ENCODE data around the gene TSPAN9.

Gene TSPAN9

DNA sequence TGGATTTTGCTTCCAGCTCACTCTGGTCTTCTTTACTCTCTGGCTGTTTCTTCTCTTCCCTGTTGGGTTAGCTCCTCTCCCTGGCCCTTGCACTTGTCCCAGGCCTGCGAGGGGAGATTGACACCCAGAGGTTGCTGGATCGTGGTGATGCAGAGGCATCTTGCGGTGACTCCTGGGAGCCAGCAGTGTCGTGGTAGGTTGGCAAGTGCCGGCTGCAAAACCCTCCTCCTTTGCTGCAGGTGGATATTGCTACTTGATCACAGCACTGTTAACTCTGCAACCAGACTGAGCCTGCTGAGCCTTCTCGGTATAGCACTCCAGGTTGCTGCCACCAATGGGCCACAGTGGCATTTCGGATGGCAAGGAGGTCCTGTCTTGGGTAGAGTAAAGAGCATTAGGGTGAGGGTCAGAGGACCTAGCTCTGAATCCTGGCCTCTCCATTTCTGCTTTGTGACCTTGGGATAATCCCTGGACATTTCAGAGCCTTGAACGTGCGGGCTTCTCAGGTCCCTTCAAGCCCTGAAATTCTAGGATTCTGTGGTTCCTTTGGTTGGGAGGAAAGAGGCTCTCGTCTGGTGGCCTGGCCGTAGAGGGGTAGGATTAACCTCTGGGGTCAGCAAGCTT, 87.4 kb downstream of the TSPAN9 start:
- DNase-seq (ENCODE audit: low read depth in 2 of 2) = no peak

DNA sequence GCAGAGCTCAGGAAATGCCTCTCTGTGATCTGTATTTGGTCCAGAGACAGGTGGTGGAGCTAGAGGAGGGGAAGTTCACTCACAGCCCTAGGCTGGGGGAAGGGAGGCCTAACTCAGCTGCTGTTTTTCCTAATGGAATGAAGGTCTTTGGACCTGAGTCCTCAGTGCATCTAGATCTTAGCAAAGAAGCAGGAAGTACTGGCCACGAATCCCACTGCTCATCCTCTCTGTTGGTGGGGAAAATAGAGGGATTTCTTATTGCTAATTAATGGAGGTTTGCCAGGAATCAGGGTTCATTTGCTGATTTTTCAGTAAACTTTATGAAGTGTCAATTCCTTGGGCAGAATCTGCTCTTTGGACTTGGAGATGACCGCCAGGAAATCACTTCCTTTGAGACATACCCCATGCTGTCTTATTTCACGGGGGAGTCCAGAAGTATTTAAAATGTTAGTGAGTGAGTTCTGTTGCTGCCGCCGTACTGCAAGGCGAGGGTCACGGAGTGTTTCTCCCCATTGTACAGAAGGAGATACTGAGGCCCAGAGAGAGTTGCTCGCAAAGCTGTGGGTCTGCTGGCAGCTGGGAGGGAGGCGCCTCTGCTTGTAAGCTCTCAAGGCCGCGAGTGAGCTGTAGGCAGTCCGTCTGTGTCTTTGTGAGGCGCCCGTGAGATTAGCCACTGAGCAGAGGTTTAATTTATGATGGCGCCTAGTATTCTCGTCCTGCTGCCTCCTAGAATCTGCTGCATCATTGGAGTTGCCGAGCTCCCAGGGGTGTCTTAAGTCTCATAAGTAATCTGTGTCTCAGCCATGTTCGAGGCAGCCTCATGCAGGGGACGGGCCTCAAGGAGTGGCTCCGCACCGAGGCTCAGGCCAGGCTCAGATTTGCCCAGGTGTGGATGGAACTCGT, 88.2 kb downstream of the TSPAN9 start:
- no peak for DNase-seq (ENCODE audit: low read depth in 2 of 2)

DNA sequence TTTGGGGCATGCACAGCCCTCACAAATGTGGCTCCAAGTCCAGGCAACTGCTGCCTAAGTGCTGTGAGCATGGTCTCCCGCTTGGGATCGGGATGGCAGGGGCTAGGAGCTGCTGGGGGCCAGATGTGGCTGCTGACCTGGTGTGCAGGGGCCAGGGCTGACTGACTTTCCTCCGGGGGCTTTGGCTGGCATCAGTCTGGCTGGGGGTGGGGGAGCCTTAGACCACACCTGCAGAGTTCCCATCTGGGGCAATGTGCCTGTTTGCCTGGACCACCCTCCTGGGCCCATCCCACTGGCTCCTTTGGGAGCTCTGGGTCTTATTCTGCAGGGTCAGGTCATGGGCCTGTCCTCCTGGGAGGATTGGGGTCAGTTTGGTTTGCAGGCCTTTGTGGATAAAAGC, 90.5 kb downstream of the TSPAN9 start:
- DNase-seq (ENCODE audit: low read depth in 2 of 2) = no peak

DNA sequence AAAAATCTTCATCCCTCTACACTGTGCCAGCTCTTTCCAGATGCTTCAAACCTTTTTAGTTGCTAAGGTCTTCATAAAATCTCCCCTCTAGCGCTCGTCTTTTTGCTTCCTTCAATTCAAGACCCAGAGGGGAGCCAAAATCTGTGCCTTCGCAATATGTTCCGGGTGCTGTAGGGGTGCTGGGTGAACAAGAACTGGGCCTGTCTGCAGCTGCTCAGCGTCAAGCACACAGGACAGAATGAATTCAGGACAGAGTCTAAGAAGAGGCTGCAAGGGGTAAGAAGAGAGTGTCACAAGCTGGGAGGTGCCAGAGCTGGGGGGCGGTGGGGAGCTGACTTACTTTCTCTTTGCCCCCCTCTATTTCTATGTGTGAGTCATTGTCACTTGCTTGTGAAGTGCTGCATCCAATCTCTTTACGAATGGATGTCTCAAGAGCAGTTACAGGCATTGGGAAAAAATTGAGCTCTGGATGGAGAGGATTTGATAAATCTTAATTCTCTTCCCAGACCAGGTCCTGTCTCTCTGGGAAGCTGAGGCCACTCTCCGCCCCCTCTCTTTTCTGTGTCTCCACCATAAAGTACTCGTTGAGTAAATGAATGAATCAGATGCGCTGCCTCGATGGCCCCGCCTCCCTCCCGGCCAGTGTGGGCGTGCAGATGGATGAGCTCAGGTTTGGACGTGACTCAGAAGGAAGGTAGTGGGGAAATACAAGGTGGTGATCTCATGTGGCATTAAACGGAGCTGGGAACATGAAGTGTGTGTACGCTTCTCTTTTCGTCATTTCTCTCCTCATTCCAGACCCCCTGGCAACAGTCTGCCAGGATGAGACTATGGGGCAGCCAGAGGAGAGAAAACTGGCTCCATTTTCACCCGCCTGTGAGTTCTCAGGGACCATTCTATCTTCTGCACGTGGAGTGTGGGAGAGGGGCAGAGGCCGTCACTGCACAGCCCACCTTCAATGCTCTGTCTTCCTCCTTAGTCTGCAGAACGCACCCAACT, 91.3 kb downstream of the TSPAN9 start:
- no peak for DNase-seq (ENCODE audit: low read depth in 2 of 2)

DNA sequence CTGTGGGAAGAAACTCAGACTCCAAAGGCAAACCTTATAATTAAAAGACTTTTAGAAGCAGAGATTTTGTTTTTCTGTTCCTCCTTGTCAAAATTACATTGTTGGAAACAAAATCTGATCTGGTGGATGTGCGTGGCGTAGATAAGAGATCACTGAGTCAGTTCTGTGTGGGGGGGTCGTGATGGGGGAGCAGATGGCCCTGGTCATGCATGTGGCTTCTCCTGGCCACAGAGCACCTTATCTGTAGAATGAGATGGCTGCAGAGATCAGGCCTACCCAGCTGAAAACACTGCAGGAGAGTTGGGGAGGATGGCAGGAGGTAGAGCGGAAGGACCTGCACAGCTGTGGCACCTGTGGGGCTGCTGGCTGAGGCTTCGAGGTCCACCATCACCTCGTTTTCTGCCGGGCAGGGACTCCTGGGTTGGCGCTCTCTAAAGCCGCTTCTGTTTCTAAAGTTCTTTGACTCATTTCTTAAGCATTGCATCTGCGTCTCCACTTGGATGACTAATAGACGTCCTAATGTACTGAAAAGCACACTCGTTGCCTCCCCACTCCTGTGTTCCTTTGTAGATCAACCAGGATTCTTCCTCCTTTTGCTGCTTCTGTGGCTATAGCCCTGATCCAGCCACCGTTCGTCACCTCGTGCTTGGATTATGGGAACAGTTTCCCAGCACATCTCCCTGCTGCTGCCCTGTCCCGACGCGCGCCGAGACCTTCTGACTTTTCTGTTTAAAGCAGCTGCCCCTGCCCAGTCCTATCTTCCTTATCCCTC, 93.4 kb downstream of the TSPAN9 start:
- no peak for DNase-seq (ENCODE audit: low read depth in 2 of 2)

DNA sequence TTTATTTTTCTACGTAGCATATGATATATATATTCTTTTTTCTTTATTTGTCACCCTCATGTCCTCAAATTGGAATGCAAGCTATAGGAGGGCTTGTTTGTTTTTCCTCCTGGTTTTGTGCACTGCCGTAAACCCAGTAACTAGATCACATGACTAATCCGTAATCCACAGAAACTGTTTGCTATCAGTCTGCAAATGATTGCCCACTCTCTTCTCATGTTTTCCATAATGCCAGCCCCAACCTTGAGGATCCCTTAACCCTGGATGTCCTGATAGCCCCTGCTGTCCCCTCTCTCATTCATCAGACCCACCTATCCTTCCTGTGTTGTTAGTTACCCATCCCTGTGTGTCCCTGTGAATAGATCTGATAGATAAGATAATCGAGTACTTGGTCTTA, 94.0 kb downstream of the TSPAN9 start:
- no peak for DNase-seq (ENCODE audit: low read depth in 2 of 2)

DNA sequence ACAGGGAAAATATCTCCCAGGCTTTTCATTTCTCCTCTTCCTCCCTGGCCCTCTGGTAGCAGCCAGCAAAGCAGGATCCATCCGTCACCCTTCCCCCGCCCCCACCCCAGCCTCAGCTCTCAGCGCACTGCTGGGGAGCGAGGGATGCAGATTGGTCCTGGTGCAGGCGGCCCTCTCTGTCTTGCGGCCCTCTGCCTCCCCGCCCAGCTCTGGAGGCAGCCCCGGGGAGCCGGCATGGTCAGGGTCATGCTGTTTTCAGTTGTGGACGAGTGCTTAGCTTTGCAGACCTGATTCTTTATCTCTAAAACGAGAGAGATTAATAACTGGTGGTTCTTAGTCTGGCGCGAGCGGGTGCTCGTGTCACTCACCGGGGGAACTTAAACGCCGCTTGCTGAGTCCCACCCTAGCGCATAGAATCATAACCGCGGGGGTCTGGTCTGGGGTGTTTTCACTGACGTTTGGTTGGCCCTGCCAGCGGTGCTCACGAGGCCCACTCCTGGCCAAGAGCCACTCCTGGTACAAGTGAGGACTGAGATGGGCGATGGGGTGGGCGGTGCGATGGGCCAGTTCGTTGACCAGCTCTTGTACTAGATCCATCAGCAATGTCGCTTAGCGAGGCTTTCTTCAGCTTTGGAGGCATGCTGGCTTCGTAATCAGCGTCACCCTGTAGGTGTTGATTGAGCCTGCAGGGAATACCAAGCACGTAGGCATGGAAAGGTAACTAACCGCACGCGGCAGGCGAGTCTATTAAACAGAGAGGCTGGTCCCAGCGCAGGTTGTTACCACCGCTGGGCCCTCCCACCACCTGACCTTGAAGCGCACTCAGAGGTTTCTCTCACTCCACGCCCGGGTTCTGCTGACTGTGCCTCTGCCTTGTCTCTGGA, 95.2 kb downstream of the TSPAN9 start:
- DNase-seq (ENCODE audit: low read depth in 2 of 2) = no peak

DNA sequence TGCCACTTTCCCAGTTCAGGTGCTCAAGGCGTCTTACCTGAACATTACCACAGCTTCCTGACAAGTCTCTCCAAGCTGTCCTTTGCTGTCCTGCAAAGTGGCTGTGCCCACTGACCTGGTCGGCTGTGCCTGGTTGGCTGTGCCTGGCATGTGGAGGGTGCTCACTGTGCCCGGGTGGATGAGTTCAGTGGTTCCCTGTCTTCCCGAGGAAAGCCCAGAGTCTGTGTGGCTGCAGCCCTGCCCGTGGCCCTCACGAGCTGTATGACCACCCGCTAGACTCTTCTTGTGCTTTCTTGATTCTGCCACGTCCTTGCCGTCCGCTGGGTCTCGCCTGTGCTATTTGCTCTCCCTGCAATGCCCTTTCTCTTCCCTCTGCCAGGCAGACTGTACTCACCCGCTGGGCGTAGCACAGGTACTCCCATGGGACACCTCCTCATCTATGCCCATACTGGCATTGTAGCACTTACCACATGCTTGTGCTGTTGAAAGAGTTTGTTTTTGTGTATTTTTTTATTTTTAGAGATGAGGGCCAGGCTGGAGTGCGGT, 95.9 kb downstream of the TSPAN9 start:
- DNase-seq (ENCODE audit: low read depth in 2 of 2) = no peak

DNA sequence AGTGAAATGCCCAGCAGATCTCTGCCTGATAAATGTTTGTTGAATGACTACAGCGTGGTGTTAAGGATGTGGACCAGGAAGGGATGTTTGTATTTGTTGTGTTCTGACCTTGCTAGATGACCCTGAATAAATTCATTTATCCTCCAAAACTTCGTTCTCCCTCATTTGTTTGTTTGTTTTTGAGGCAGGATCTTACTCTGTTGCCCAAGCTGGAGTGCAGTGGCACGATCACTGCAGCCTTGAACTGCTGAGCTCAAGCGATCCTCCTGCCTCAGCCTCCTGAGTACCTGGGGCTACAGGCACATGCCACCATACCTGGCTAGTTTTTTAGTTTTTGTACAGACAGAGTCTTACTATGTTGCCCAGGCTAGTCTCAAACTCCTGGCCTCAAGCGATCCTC, 96.7 kb downstream of the TSPAN9 start:
- DNase-seq (ENCODE audit: low read depth in 2 of 2) = no peak

DNA sequence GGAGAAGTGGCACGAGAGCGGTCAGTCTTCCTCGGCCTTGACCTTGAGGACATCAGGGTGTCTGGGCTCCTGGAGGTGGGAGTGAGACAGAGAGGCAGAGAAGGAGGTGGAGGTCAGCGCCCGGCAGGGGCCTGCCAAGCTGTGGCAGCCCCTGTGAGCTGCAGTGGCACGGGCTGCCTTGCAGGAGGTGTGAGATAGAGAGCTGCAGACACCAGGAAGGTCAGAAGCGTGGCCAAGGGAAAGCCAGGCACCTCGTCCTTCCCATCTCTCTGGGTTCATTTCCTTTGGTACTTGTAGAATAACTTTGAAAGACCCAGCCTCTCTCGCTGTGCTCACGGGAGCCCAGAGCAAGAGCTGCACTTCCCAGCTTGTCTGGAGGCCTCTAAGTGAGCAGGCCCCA, 98.1 kb downstream of the TSPAN9 start:
- no peak for DNase-seq (ENCODE audit: low read depth in 2 of 2)

DNA sequence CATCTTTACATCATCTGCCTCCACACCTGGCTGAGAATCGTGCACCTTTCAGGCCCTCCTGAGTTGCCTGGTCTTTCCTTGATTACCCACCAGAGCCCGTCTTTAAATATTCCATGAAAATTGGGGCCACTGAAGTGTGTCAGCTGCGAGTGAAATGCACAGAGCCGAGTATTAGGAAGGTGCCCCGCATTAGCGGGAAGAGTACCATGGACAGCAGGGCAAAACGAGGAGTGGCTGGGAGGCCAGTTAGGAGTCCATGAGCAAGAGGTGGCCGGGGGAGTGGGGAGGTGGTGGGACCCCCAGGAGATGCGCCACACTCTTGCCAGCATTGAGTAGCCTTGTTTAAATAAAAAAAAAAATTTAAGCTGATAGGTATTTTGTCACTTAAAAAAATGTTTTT, 99.6 kb downstream of the TSPAN9 start:
- no peak for DNase-seq (ENCODE audit: low read depth in 2 of 2)

DNA sequence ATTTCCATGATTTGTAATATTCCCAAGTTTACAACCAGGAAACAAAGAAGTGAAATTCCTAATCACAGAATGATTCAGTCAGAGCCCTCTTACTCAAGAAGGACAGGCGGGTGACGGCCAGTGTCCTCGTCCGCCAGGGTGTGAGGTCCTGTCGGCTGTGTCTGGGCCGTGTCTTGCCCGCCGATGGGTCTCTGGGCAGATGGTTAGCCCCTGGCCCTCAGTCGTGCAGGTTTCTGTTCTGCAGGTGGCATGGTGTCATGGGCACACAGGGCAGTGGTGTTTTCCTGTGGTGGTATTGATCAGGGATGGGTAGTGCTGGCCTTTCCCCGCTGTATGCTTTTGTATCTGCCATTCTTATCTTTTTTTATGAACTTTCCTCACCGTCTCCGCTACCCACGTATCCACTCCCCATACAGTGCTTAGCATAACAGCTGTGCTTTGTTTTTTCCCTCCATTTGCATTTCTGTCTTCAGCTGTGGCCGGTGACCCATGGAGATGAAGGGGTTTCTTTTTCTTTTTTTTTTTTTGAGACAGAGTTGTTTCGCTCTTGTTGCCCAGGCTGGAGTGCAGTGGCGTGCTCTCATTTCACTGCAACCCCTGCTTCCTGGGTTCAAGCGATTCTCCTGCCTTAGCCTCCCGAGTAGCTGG, 100.7 kb downstream of the TSPAN9 start:
- DNase-seq (ENCODE audit: low read depth in 2 of 2) = no peak

DNA sequence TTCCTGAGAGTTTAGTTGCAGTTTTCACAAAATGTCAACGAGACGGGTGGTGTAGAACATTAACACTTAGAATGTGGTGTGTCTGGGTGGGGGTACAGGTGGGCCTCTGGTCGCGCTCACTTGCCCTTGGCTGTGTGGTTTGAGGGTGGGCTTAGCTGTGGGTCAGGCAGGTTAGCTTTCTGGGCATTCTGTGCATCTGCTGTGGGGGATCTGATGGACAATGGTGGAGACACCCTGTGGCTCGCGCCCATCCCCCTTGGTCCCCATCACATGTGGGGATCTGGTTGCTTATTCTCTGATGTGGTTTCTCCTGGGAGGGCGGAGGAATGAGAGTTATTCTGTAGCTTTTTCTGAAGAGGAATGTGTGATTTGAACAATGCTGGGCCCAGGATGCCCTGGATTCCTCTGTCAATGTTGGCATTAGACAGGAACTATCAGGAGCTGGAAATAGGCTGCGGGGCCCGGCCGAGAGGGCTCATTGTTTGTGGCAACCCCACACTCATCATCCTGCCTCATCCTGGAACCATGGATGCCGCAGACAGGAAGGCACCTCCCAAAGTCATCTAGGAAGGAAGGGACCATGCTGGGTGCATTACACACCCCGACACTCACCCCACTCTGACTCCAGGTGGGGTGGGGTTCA, 101.6 kb downstream of the TSPAN9 start:
- DNase-seq (ENCODE audit: low read depth in 2 of 2) = no peak

DNA sequence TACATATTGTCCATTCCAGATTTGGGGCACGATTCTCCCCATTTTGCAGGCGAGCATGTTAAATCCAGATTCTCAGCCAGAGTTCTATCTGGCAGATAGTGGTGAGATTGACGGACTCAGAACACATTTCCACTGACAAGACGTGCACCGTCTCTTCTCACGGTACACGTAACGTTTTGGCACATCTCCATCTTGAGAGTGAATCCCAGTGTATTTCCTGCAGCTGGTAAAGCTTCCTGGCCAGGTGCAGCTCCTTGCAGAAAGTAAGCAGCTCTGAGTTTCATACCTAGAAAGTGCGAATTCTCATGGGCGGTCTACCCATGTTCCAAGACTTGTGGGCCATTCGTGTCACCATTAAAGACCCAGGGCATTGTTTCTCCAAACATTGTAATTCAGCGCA, 102.6 kb downstream of the TSPAN9 start:
- DNase-seq (ENCODE audit: low read depth in 2 of 2) = no peak

DNA sequence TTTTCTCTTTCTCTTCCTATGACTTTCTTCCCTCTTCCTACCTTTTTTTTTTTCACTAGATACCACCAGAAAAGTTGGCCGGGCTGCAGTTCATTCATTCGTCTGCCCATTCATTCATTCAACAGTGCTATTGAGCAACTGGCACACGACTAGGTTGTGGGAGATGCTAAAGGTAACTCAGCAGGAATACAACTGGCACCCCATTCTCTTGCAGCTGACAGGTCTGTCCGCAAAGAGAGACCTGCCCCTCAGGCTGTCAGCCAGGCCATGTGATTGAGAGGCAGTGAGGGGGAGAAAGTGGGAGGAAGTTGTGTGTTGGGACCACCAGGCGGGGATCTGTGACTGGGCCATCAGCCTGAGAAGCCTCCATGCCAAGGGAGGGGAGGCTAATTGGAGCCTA, 105.2 kb downstream of the TSPAN9 start:
- DNase-seq (ENCODE audit: low read depth in 2 of 2) = no peak

DNA sequence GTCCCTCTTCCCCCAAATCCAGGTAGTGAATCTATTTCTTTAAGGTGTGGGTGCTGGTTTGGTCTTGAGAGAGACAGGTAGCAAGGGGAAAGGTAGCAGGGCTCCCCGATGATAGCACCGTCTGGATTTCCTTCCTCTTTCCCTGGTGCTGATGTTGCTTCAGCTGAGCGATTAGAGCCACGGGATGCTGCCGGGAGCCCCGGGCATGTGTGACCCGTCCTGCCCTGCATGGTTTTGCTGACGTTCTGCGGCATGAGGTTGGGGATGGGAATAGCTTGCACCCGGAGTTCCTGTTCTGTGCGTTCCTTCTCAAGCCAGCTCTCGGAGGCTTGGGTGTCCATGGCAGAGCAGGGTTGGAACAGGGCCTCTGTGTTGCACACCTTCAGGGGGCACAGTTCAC, 107.3 kb downstream of the TSPAN9 start:
- no peak for DNase-seq (ENCODE audit: low read depth in 2 of 2)

DNA sequence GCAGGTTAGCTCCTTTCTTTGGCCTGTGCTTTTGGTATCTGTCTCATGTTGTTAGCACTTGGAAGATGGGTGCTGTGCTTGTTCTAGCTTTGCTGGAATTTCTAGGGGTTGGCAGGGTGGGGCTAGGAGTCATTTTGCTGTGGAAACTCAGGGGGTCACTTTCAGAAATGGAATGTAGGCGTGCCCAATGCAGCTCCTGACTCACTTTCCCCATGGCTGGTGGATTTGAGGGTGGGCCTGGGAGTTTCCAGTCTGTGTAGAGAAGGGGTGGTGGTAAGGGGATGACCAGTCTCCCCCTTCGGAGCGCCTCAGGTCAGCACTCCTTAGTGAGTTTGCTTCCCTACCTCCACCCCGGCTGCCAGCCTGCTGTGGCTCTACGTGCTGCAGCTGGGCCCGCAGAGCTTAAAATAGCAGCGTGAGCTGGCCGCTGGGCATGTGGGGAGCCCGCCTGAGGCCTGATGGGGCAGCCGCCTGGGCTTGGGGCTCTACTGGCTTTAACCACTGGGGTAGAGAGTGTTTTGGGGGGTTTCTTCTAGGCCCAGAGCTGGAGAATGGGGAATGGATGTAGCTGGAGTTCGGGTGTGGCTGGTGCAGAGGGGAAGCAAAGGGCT, 108.2 kb downstream of the TSPAN9 start:
- DNase-seq (ENCODE audit: low read depth in 2 of 2) = no peak

DNA sequence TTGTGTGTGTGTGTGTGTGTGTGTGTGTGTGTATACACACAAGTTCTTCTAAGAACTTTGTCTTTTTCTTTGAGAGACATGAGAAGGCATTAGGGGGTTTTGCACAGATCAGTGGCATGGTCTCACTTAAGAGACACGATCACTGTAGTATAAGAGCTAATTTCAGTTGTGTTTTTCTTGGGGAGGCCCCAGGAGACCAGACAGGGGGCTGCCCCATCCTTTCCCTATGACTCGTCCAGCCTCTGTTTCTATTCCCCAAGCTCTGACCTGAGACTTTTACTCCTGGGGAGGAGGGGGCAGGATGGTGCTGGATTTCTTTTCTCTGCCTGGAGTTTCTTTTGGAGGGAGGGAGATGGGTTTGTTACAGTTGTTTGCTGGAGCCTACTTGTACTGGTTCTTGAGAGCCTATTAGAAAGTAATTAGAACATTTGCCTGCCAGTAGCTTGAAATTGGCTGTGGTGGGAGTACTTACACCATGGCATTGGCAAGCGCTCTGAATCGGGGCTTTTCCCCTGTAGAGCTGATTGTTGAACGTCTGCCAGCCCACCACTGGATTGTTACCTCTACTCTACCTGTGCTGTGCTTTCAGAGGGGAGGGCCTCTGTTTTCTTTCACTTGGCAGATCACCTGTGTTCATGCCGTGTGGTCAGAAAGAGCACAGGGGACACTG, 109.5 kb downstream of the TSPAN9 start:
- DNase-seq (ENCODE audit: low read depth in 2 of 2) = no peak
